Activated gamma-delta T cell treated with Interleukin-2 at 50 U/mL for 16 hours (primary cell): Measurements from ENCODE around the gene PTP4A2.
"Not testable (repeated sequence)": the region's sequence is repeated elsewhere in the genome, so short reads cannot be mapped to it uniquely, and the experiment has no call there.

Source experiments
- DNase-seq: peaks from one replicate; pipeline ENCODE4 v3.0.0-alpha.2; 2020

The PTP4A2 gene

GRCh38 chr1:31923901-31924535 is 14.2 kb downstream of the PTP4A2 start:
- DNase-seq = no peak

GRCh38 chr1:31920956-31921355 is 17.2 kb downstream of the PTP4A2 start:
- DNase-seq = no peak

- no peak for DNase-seq
These were observed 18.6 kb downstream of the PTP4A2 start for GRCh38 chr1:31919591-31919990.

GRCh38 chr1:31915438-31915837 is 22.7 kb downstream of the PTP4A2 start:
- DNase-seq = no peak

- DNase-seq = no peak
These were observed 24.2 kb downstream of the PTP4A2 start for GRCh38 chr1:31913968-31914367.

- no peak for DNase-seq
These were observed 25.3 kb downstream of the PTP4A2 start for GRCh38 chr1:31912839-31913239.

- no peak for DNase-seq
These were observed 26.0 kb downstream of the PTP4A2 start for GRCh38 chr1:31911994-31912780.

GRCh38 chr1:31910933-31911332 is 27.2 kb downstream of the PTP4A2 start:
- no peak for DNase-seq

GRCh38 chr1:31909691-31910090 is 28.5 kb downstream of the PTP4A2 start:
- DNase-seq = no peak

GRCh38 chr1:31906557-31906956 is 31.6 kb downstream of the PTP4A2 start:
- no peak for DNase-seq

GRCh38 chr1:31905681-31906080 is 32.5 kb downstream of the PTP4A2 start:
- no peak for DNase-seq

GRCh38 chr1:31905093-31905509 is 33.1 kb downstream of the PTP4A2 start:
- no peak for DNase-seq

- DNase-seq = no peak
These were observed 33.7 kb downstream of the PTP4A2 start for GRCh38 chr1:31904339-31905092.

- DNase-seq = no peak
These were observed 35.7 kb downstream of the PTP4A2 start for GRCh38 chr1:31902510-31902860.

- DNase-seq = no peak
These were observed 36.2 kb downstream of the PTP4A2 start for GRCh38 chr1:31901838-31902509.

GRCh38 chr1:31900790-31901189 is 37.4 kb downstream of the PTP4A2 start:
- DNase-seq = no peak

GRCh38 chr1:31897526-31898100 is 40.6 kb downstream of the PTP4A2 start:
- DNase-seq = no peak

GRCh38 chr1:31895474-31896198 is 42.5 kb downstream of the PTP4A2 start:
- not testable (repeated sequence) for DNase-seq

GRCh38 chr1:31891280-31891679 is 46.9 kb downstream of the PTP4A2 start:
- no peak for DNase-seq

GRCh38 chr1:31888291-31888690 is 49.9 kb downstream of the PTP4A2 start:
- DNase-seq = no peak

GRCh38 chr1:31886866-31887265 is 51.3 kb downstream of the PTP4A2 start:
- DNase-seq = no peak

- DNase-seq = no peak
These were observed 52.3 kb downstream of the PTP4A2 start for GRCh38 chr1:31885851-31886250.
